Middle frontal gyrus (tissue), 1 donor: Measurements from ENCODE around the gene TMC6.
A peak's percentile ranks its signal among the peaks of the same experiment; 100 is the strongest.
"Not testable (repeated sequence)": the region's sequence is repeated elsewhere in the genome, so short reads cannot be mapped to it uniquely, and the experiment has no call there.

Source experiments
- DNase-seq: peaks from one replicate; pipeline ENCODE4 v3.0.0-alpha.2; 2015; ENCODE audit warnings: low spot score; ENCODE audit errors: extremely low spot score

The TMC6 gene

GRCh38 chr17:78125138-78125913, 3.2 kb downstream of the TMC6 start:
- no peak for DNase-seq

GRCh38 chr17:78124836-78125137, 3.8 kb downstream of the TMC6 start:
- no peak for DNase-seq

- no peak for DNase-seq
Observed at GRCh38 chr17:78124081-78124835, 4.3 kb downstream of the TMC6 start.

- DNase-seq = no peak
Observed at GRCh38 chr17:78123258-78123929, 5.2 kb downstream of the TMC6 start.

GRCh38 chr17:78122931-78123249, 5.7 kb downstream of the TMC6 start:
- DNase-seq = no peak

- DNase-seq = no peak
Observed at GRCh38 chr17:78122216-78122930, 6.2 kb downstream of the TMC6 start.

GRCh38 chr17:78121801-78122215, 6.7 kb downstream of the TMC6 start:
- no peak for DNase-seq

- DNase-seq = no peak
Observed at GRCh38 chr17:78120971-78121800, 7.4 kb downstream of the TMC6 start.

- no peak for DNase-seq
Observed at GRCh38 chr17:78120537-78120936, 8.0 kb downstream of the TMC6 start.

- no peak for DNase-seq
Observed at GRCh38 chr17:78118801-78119241, 9.7 kb downstream of the TMC6 start.

GRCh38 chr17:78117027-78117981, 11.3 kb downstream of the TMC6 start:
- no peak for DNase-seq

- DNase-seq = no peak
Observed at GRCh38 chr17:78116411-78116810, 12.1 kb downstream of the TMC6 start.

- not testable (repeated sequence) for DNase-seq
Observed at GRCh38 chr17:78115803-78116202, 12.8 kb downstream of the TMC6 start.

- DNase-seq = peak; percentile 71
Observed at GRCh38 chr17:78114831-78115723, 13.5 kb downstream of the TMC6 start.

GRCh38 chr17:78113804-78114785, 14.5 kb downstream of the TMC6 start:
- no peak for DNase-seq

GRCh38 chr17:78112518-78113471, 15.8 kb downstream of the TMC6 start:
- DNase-seq = peak; percentile 31
